GM10847 (cell line): Measurements from ENCODE around the gene FAM171A2.

Experiments
- POLR2A ChIP-seq: IDR thresholded peaks from 2 replicates; pipeline ENCODE4 v1.6.1; 2011; ENCODE audit not compliant: insufficient read length; ENCODE audit errors: extremely low read depth

The FAM171A2 gene

DNA sequence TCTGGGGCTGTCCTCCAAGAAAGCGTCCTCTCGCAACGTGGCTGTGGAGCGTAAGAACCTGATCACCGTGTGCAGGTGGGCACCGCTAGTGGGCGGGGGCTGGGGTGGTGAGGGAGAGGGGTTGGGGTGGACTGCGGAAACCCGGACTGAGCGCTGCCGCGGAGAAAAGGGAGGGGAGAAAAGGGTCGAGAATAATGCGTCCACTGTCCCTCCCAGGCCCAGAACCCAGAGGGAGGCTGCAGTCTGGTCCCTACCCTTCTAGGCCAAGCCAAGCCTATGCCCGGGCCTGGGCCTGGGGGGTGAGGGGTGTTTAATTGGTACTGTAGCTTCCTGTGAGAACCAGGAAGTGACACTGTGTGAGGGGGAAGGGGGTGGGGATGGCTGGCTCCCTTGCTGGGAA, 54.8 kb downstream of the FAM171A2 start:
- no peak for TF ChIP-seq POLR2A

DNA sequence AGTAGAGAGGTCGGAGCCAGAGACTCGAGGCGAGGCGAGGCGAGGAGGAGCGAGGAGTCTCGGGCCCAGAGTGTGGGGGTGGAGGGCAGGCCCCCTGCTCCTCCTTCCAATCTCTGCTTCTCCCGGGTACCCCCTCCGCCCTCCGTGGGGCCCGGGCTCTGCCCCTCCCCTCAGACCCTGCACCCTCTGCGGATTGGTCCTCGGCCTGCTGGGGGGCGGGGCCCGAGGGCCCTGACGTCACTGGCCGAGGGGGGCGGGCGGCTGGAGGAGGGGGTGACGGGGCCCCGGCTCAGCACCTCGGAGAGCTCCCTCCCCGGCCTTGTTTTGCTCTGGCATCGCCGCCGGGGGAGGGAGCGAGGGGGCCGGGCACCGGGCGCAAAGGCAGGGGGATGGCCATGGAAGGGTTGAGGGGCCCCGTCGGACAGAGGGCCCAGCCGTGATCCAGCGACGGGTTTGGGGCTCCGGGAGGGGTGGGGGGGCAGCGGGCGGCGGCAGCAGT, 55.3 kb downstream of the FAM171A2 start, which contains the start of gene RUNDC3A:
Gene RUNDC3A (plus strand): TSS at position 282 of the 499 bp plus-strand sequence. CDS start 232 bp downstream, outside the sequence.
- TF ChIP-seq POLR2A = no peak

DNA sequence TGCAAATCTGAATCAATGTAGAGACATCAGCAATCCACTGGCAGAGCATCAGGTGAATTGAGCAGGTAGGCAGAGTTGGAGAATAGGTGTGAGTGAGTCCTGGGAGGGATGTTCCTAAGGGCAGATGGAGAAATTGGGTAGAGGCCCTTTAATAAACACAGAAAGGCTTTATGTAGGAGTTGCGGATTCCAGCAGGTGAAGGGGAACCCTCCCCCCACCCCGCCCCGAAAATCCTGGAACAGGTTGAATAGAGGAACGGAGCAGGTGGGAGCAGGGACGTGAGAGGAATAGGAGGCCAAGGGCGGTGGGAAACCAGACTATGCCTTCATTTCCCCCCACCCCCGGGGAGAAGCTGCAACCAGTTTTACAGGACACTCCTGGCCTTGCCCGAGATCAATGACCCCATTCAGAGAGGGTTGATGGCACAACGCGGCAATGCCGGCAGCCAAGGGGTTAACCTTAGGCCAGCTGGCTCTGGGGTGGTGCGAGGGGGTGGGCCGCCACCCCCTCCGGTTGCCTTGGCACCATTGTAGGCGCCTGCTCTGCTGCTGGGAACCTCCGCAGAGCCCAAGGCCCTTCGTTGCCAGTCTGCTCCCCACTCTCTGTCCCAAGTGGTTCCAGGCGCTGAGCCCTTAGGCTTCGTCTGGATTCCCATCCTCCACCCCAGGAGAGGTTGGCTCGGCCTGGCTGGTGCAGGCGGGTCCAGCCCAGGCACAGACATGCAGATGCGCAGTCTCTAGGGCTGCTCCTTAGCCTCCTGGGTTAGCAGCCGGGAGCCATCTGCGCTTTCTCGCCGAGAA, 56.1 kb downstream of the FAM171A2 start:
- no peak for TF ChIP-seq POLR2A

DNA sequence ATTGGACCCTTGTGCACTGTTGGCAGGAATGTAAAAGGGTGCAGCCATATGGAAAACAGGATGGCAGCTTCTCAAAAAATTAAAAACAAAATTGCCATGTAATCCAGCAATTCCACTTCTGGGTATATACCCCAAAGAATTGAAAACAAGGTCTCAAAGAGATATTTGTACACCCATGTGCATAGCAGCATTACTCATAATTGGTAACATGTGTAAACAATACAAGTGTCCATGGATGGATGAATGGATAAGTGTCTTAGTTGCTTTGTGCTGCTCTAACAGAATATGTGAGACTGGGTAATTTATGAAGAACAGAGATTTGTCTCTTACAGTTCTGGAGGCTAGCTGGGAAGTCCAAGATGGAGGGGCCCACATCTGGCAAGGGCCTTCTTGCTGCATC, 59.0 kb downstream of the FAM171A2 start:
- no peak for TF ChIP-seq POLR2A
